ENCODE results near the gene TMED4.

Gene TMED4

DNA sequence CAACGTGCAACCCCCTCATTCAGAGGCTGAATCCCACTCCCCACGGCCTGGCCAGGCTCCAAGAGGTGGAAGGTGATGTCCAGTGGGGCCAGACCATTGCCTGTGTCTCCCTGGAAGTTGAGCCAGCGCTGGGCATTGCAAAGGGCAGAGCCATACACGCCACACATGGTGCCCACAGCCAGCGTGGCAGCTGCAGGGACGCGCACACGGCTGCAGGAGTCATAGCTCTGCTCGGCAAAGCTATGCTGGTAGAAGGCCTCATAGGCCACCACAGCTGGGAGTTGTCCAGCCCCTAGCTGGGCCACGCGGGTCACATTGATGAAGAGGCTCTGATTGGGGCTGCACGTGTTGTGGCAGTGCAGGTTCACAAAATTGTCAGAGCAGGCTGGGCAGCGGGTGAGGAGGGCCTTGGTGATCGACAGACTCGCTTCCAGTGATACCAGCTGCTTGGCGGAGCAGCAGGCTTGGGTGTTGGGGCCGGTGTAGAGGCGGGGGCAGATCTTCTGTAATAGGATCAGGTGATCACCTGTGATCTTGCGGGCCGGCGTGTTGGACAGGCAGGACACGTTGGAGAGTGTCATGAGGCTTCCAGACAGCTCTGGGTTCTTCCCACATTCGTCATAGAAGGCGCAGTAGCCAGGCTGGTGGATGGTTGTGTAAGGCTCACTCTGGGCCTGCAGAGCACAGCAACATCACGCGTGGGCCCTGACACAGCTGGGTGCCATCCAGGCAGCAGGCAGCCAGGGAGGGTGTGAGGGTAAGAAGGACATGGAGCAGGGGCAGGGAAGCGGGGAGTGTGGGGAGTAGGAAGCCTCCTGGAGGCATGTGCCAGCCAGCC is 42.1 kb downstream of the TMED4 start:
- no peak for DNase-seq

DNA sequence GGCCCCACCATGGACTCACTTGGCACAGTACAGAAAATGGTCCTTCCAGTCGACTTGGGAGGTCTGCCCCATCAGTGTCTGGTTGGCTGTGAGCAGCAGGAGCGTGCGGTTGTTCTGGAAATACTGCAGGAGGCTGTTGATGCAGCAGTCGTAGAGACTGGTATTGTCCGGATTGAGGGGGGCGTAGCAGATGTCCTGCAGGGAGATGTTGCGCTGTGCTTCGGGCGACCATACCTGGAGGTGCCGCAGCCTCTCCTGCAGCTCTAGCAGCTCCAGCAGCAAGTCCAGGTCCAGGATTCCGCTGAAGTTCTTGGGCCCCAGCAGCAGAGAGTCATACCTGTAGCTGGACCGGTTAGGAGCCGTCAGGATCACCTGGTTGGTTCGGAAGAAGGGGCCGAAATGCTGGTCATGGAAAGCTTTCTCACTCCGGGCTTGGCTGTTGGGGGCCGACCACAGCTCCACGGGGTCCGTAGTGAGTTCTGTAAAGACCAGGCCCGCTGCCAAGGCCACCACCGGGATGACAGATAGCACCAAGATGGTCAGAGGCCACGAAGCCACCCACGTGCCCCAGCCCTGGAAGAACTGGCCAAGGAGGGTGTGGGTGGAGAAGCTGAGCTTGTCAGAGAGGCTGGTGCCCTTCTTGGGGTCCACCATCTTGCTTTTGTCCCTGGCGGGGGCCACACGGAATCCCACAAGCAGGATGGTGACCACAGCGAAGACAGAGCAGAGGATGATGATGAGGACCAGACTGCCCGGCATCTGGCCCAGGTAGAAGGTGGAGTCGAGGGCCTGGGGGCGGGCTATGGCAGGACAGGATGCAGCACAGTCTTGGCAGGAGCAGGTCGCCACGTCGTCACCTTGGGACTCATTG is 43.0 kb downstream of the TMED4 start:
- no peak for DNase-seq

DNA sequence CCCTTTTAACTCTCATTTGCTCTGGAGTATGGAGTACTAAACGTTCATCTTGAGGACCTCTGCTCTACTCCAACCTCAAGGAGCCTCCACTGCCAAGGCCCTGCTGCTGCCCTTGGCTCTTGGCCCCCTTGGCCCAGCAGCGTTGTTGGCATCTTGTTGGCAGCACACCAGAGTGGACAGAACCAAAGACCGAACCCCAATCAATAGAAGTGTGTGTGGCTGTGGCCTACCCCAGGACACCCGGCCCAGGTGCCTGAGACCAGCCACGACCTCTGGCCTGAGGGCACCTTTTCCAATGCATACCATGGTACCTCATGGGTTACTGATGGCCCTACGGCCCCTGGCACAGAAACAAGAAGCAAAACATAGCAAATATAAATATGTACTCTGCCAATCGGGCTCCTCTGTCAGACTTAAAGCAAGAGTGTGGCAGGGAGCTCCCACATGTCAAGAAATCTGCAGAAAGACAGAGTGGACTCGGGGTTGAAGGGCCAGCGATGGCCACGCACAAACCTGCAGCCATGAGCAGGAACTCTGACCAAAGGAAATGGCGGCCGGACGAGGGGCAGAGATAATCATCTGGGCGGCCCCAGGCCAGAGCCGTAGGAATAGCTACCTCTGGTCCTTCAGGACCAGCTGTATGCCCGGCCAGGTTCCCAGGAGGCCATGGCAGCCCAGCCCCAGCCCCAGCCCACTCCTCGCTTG is 43.8 kb downstream of the TMED4 start:
- DNase-seq = no peak

DNA sequence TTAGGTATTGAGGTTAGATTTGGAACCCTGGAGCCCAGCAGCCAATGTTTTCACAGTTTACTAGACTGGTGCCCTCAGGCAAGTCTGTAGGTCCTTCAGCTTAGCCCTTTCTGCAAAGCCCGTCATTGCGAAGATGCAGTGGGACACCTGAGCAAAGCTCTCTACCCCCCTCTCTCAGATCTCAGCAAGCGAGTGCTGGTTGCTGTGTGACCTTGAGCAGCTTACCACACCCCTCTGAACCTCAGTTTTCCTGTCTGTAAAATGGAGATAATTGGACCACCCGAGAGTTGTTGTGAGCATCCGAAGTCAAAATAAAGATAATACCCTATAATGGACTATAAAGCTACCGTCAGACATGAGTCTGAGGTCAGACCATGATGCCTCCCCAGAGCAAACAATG is 44.6 kb downstream of the TMED4 start:
- DNase-seq = no peak

DNA sequence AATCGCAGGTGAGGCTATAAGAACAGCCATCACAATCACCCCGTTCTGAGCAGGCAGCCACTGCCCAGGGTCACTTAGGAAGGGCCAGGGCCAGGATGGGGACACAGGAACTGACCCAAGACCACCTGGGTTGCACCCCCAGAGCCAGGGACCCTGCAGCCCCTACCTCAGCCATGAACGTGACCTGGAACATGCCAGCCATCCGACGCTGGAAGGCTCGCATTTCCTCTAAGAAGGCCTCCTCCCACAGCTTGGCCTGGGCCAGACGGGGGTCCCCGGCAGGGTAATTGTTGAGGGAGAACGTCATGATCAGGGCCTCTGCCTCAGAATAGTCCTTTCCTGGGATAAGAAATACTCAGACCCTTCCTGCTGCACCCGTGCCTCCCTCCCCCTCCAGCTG is 45.9 kb downstream of the TMED4 start:
- no peak for DNase-seq

DNA sequence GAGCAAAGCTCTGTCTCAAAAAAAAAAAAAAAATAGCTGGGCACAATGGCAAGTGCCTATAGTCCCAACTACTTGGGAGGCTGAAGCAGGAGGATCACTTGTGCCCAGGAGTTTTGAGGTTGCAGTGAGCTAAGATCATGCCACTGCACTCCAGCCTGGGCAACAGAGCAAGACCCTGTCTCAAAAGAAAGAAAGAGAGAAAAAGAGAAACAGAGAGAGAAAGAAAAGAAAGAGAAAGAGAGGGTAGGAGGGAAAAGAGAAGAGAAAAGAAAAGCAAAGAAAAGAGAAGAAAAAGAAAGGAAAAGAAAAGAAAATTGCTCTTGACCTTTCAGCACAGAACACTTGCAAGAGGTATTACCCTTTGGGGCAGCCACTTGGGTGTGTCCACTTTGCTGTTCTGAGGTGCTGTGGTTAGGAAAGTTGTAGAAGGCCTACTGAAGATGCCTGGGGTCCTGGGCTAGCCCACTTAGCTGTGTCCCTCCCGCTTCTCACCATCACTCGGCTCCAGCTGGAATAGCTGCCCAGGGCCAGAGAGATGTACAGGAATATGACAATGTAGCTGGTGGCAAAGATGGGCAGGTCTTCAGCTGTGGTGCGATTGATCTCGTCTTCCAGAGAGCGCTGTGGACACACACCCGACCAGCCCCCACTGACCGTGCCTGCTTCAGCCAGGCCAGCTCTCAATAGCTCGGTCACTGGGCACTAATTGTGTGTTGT is 46.5 kb downstream of the TMED4 start:
- no peak for DNase-seq

DNA sequence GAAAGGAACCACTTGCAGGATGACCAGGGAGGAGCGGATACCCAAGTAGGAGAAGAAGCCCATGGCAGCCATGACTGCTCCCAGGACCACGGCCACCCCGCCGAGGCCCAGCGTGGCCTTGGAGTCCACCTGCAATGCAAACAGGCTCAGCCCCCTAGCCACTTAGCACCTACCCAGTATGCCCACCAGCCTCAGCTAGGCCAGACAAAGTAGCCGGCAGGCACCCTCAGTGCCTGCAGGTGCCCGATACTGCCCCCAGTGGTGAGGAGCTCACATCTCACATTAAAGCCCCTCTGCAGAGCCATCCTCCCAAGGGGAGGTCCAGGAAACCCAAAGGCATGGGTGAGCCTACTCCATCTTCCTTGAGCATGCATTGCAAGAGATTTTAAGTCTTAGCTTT is 47.5 kb downstream of the TMED4 start:
- no peak for DNase-seq

DNA sequence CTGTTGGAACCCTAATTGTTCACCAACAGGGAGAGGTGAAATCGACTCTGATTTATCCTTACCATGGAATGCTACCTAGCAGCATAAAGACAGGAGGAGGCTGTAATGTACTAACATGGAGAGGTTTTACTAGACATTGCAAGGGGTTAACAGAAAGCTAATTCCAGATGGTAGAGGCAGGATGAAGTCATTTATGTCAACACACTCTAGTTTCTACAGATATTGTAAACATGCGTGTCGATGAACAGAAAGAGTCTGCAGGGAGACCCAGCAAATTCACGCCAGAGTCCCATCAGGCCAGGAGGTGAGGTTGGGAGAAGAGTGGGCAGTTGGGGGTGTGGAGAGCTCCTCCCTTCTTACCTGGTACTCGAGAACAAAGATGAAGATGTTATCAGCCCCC is 47.9 kb downstream of the TMED4 start:
- no peak for DNase-seq

DNA sequence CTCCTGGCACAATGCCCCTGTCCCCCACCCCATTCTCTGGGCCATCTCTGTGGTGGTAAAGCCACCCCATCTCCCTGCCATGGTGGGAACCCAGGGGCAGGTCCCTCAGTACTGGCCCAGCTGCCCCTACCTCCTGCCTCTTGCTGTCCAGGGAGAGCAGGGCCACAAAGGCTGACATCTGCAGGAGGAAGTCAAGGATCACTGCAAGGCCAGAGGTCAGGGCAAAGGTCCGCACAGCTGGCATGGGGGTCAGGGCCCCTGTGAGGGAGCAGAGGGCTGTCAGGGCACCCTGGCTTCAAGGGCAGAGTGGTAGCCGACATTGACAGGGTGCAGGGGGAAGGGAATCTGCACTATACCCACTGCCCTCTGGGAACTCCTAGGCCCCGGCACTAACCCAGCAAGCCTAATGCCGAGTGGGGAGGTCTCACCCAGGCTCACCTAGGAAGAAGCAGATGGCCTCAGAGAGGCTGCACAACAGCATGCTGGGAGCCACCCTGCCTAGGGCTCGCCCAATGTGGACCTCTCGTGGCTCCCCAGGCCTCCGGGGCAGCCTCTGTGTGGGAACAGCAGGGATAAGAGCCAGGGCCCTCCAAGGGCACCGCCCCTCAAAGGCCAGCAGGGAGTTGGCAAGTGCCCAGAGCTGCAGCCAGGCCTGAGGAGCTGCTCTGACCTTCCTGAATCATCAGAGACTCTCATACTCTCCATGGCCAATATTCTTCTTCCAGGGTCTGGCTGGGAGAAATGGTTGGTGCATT is 48.6 kb downstream of the TMED4 start:
- no peak for DNase-seq

DNA sequence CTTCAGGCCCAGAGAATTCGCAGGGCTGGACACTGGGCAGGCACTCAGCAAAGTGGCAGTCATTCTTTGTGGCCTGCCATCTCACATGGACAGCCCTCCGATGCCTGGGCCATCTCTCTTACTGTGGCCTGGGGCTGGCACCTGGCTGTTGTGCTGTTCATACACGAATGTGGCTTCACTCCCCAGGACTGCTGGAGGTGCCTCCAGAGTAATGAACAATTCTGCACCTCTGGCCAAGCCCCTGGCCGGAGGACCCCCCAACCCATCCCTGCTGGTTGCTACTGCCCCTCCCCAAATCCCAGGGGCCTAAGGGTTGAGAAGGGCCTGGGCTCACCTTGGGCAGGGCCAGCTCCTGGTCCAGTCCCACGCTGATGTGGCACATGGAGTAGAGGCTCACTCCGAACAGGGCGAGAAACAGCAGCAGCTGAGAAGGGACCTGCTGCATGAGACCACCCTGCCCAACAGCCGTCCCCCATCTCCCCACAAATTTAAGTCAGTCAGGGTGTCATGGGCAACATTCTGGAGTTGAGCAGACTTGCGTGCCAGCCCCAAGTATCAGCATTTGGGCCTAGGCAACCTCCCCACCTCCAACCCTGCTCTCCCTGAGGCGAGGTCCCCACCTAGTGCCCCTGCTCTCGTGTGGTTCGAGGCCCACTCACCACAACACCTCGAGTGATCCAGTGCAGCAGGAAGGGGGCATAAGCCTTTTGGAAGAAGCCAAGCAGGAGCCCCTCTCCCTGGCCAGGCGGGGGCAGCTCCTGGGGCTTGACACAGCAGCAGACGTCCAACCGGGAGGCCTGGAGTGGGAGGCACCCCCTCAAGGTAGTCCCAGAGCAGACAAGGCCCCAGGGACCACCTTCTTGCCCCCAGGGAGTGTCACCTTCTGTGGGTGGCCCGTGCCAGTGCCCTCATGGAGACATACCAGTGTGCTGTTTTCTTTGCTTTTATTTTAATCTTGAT is 50.3 kb downstream of the TMED4 start:
- DNase-seq = no peak

DNA sequence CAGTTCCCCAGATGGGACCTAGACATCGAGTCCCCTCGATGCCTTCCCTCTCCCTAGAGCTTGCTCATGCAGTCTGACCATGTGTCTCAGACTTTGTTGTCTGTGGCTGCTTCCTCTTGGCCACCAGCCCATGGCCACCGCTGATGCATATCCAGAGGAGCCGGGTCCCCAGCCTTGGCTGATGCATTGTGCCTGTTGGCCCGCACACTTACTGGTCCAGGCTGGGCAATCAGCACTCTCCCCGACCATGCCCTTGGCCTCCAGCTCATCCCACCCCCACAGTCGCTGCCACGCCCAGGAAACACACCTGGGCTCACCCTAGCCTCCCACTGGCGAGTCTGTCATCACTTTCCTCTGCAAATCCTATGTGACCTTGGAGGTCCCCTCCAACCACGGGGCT is 51.0 kb downstream of the TMED4 start:
- DNase-seq = no peak

Data from NCI-H524 treated with DMSO at 0.1 percent for 48 hours (cell line).